IPS DF 19.7 (cell line): ENCODE measurements around the gene DENND1A.

Experiments used
- DNase-seq: peaks from one replicate; pipeline ENCODE4 v3.0.0-alpha.2; 2013; ENCODE audit warnings: low read depth, low spot score

Gene DENND1A

DNA sequence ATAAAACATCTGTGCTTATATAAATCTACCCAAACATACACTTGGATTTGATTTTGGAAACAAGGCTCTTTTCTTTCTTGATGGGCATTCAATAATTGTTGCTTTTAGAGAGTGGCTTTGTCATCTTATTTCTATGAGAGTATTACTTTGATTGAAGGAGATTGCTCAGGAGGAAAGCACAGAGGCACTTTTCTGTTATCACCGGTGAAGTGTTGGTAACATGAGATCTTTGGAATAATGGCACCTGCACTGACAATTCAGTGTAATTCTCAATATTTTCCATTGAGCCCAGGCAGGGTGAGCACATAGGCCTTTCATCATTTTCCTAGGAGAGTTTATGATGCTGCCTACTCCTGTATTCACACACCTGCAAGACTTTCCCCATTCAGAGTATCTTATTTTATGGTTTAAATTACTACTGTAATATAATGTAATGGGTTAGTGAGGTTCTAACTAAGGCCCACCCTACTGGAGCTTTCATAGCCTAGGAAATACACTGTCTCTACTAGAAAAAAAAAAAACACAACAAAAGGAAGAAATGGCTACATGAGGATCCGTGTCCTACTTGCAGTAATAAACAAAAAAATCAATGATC is 244.3 kb downstream of the DENND1A start:
- DNase-seq: no peak

DNA sequence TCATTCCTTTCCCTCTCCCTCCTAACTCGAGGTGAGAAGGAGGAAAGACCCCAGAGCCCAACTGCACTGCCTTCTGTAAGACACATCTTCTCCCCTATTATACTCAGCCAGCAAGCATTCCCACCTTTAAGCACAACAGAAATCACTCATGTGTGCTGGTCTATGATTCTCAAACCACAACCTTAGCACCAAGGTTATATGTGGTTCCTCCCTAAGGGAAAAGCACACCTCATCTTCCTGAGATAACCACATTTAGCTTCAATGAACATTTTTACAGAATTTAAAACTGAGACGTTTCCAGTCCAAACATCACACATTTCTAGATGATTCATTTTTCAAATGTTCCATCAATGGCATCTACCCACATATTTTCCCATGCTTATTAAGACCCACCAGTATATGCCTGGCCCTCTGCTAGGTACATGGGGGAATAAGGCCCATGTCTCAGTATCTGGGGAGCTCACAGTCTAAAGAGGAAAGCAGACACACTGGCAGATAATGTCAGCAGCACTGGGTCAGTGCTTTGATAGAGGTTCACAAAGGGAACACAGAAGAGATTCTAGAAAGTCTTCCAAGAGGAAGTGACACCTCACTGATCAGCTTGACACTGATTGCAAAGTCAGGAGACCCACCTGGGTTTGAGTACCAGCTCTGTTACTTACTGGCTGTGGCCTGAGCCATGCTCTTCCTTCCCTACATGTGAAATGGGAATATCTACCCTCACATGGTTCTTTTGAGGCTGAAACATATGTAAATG is 245.4 kb downstream of the DENND1A start:
- no peak for DNase-seq

DNA sequence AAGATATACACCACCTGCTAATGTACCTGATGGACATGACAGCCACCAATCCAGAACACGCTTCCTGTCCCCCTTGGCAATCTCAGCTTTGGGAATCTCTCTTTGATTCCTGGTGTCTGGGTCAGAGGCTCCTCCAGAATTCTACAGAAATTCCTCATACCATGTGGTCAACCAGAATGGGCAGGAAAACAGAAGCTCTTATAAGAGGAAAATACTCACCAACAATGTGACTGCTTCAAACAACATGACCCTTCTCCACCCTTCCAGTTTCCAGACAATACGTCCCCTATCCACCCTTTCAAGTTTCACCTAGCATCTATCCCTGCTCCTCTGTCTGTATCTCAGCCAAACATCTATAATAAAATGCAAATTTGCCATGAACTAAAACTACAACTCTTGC is 247.2 kb downstream of the DENND1A start:
- DNase-seq: no peak

DNA sequence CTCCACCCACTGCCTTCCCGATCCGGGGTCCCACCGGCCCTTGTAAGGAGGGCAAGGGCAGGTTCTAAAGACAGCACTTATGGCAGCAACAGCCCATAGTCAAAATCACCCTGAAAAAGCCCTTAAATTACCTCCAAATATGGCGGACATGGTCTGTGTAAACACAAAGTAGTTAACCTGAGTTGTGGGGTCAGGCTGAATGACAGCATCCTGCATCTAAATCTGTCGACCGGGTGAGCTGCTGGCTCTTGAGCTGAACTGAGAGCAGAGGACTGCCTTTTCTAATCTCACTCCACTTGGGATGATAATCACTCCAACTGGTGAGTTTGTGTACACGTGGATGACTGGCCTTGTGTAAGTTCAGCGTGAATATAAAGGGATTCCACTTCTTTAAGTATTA is 249.6 kb downstream of the DENND1A start:
- DNase-seq: no peak

DNA sequence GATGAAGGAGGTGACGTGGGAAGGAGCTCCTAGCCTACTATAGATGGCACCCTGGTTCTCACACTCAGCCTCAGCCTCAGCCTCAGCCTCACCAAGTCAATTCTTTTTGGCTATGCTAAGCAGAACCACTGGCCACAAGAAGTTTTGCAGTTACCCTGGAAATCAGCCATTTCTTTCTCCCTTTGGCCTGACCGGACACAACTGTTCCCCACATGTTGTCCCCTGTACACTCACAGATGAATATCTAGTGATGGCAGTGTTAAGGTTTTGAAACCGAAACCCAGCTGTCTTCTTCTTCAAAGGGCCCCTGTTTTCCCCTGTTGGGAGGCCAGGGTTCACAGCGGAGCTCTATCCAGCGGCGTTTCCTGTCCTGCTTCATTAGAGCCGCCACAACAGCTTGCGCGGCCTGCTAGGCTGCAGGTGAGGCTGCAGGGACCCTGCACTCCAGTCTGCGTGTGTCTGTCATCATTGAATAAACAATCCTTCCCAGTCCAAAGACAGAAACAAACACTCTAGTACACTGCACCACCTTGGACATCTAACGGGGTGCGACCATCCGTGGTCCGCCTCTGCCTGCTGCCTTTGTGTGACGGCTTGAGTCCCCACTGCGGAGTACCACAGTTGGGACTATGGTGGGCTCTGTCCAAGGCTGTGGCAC is 250.5 kb downstream of the DENND1A start:
- DNase-seq: no peak

DNA sequence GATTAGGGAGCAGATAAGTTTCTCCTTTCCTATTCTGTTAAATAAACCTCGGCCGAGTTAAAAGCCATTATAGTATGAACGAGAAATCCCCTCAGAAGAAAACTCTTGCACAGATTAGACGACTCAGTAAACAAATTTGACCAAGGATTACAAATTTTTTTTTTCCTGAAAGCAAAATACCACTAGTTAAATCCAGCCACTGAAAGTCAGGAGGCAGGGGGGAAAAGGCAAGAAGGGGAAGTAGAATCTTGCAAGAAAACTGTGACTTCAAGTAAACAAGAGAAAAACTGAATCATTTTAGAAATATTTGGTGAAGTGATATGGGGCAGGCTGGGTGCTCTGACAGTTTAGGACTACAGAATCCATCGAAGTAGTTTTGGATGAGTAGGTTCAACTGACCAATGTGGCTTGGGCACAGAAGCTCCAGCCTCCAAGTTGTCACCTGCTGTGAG is 251.0 kb downstream of the DENND1A start:
- DNase-seq: no peak

DNA sequence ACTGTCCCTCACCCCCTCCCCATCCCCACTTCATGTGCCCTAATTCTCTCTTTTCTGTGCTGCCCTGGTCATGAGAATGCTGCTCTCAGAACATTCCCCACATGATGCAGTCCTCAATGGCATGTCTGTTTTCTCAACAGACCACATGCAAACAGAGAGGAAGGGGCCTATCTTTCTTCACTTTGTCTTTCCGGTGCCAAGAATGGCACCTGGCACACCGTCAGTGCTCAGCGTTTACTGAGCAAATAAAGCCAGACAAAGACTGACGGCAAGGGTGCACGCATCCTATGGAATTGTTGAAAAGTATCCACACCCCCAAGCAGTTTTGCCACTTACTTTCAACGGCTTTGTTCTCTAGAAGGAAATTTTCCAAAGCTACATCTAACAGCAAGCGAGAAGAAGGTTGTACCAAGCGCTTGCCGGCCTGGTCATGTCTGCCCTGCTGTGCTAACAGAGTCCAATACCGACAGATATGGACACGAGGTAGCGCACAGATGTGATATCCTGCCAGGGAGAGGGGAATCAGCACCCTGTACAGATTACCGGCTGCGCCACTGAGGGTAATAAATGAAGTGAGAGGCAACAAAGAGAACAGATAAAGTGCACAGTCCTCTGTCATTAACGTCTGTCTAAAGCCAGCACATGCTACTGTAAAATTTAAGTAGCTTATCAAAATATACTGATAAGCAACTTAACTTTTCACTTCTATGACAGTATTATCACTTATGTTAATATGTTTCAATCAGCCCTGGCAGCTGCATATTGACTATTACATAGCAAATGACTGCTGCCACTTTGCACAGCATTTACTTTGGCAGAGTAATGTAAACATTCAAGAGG is 251.7 kb downstream of the DENND1A start:
- no peak for DNase-seq

DNA sequence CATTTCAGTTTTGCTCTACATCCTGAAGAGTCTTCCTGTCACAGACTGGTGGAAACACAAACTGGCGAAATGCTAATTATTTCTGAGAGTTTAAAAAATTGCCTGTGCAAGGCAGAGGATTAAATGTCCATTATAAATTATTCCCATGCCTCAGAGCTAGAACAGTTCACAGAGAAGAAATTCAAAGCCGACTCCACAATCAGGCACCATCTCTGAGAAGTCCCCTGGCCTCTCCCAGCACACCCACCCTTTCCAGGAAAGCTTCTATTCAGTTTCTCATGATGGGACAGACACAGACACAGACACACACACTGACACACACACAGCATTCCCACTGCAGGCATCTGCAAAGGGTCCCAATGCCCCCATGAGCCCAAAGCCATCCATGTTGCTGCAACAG is 253.1 kb downstream of the DENND1A start:
- DNase-seq: no peak

DNA sequence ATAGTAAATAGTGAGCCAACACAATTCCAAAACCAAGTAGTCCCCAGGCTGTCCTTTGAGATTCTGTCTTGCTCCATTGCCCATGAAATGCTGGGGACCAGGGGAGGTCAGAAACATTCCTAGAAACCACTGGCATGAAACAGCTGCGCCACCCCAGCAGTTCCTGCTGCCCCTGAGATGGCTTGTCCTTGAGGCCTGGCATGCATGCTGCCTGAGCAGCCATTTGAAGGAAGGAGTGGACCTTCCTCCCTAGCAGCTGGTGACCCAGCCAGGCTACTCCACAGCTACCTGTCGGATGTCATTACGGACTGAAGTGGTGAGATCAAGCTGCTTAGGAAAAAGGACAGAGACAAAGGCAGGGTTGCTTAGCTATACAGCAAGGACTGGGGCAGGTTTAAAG is 260.6 kb downstream of the DENND1A start:
- DNase-seq: no peak

DNA sequence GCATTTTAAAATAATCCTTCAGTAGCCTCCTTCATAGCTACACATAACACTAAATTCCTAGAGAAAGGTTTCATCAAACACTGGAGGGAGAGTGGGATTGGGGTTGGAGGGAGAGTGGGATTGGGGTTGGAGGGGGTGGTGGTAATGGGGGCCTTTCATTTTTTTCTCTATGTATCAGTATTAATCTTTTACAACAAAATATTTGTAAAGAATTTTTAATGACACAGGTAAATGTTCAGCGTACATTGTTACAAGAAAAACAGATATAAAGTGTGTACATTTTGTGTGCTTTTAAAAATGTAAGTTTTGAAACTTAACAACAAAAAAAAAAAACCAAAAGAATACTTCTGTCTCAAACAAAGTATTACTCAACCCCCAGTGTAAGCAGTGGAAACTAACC is 266.4 kb downstream of the DENND1A start:
- DNase-seq: no peak

DNA sequence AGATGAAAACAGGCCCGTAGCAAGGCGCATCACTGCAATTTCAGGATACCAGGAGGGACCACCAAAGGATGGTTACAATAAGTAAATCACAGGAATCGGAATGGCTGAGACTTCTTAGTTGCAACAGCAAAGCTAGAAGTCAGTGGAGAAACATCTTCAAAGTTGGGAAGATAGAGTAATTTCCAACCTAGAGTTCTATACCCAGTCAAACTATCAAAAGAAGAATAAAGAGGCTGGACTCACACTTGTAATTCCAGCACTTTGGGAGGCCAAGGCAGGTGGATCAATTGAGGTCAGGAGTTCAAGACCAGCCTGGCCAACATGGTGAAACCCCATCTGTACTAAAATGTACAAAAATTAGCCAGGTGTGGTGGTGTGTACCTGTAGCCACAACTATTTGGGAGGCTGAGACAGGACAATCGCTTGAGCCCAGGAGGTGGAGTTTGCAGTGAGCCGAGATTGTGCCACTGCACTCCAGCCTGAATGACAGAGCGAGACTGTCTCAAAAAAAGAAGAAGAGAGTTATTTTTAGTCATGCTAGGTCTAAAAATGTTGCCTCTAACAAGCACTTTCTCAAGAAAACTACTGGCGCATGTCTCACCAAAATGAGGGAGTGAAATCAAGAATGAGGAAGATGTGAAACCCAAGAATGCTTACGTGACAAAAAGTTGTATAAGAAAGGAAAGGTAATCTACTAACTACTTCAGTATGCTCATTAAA is 267.7 kb downstream of the DENND1A start:
- DNase-seq: no peak

DNA sequence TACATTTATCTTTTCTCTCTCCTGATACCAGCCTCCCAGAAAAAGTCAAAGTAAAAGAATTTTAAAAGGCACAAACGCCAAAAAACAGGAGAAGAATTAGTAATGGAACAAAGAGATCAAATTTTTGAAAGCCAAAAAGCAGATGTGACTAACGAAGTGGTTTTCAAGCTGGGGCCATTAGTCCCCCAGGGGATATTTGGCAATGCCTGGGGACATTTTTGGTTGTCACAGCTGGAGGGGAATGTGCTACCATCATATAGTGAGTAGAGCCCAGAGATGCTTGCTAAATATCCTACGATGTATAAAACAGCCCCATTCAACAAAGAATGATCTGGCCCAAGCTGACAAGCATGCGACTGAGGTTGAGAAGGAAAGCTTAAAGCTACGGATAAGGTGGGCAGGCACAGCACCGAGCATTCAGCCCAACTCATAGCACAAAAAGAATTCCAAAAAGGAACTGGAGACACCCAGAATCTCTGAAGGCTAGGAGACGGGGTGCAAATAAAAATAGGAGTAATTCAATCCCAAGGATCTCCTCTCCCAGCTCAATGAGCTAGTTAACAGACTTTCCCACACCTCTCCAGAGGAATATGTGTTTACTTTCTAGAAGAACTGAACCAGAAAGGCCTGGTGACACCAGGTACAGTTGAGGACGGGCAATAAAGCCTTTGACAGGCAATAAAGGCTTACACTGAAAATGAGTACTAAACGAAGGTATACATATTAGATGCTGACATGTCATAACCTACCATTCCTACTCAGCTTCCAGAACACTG is 269.0 kb downstream of the DENND1A start:
- DNase-seq: no peak

DNA sequence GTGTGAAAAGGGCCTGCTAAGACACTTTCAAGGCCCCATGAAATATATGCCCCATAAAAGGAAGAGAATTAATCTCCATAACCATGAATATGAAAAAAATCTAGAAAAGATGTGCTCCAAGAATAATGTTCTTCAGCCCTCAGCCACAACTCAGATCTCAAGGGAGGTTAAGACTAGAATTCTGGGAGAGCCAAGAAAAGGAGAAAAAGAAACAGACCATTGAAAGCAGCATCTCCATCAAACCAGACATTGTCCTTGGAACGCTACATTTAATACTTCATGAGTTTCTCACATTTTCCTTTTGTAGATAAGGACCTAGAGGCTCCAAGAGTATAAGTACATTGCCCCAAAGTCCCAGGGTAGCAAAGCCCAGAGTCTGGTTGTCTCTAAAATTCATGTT is 270.6 kb downstream of the DENND1A start:
- DNase-seq: no peak

DNA sequence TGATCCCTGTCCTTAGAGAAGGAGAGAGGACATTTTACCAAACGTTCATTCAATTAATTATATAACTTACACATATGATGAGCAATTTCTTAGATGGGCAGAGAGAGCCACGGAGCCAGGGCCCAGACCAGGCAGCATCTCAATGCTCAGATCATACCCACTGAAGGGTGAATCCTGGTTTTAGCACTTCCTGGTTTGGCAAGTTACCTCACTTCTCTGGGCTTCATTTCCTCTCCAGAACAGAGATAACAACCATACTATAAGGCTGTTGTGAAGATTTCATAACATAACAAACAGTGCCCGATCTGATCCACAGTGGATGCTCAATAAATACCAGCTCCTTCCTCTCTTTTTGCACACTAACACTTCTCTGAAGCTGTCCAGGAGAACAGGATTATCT is 271.1 kb downstream of the DENND1A start:
- no peak for DNase-seq

DNA sequence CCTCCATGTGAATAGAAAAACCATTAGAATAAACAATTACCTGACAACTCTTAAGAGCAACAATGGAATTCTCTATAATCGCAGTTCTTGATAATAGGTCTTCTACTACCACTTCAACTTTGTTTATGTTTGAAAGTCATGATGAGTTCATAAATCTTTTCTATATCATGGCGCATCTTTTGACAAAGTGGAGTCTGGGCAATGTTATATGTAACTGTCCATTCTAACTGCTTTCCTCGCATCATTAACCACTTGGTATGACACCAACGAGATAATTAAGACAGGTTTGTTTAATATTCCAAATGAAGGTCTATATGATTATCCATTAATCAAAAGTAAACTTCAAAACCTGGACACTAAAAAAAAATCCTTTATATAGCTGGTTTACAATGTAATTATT is 272.0 kb downstream of the DENND1A start:
- no peak for DNase-seq

DNA sequence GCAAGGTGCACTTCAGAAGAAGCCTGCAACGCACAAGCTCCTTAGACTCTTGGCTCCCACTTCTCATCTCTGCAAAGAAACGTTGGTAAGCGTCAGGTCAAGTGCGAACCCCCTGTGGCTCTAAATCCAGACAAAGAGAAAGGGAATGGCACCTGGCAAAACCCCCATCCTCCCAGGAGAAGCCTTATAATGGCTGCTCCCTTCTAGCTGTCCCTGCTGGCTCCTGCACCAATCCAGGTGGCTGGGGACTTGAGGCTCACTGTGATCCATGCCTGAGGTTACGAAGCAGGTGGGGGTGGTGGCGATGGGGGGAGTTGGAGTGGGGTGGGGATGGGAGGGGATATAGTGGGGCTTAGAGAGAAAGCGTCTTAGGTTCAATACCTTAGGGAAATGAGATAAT is 272.8 kb downstream of the DENND1A start:
- no peak for DNase-seq

DNA sequence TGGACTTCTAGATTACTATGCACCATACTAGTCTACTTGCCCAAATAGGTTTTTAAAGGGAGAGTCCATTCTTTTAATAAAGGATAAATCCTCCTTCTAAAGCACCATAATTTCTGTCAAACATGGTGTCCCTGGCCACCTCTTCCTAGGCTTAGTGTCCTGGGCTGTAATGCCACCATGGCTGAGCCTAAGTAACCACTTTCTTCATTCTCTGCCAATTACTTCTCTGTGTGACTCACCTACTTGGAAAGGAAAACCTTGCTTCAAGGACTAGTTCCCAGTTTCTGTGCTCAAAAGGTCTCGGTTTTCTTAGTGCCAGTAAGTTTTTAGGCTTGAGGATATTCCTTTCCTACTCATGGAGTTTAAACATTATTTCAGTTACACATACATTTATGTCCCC is 273.4 kb downstream of the DENND1A start:
- no peak for DNase-seq

DNA sequence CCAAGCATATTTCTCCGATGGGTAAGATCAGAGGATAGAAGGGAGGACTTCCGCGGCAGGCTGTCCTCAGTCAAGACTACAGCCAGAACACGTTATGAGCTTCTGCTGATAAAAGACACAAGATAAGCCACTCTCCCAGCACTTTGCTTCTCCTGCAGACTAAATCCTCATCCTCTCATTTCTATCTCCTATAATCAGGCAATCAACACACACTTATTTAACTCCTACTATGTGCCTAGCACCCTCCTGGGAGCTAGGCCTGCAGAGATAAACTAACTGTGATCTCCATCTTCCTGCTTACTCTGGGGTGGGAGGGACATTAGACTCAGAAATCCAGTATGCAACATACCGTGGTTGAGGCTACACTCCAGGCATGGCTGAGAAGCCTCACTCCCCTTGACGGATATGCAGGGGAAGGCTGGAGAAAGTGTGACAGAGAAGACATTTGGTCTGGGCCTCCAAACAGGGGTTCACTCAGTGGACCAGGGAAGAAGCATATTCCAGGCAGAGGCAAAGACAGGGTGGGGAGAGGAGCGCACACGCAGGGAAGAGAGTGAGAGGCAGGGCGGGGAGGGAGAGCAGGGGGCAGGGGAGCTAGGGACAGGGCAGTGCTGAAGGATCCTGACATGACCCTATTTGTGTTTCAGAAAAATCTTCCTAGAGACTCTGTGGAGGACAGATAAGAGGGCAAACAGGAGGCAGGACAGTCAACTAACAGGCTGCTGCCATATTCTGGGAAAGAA is 274.1 kb downstream of the DENND1A start:
- DNase-seq: no peak

DNA sequence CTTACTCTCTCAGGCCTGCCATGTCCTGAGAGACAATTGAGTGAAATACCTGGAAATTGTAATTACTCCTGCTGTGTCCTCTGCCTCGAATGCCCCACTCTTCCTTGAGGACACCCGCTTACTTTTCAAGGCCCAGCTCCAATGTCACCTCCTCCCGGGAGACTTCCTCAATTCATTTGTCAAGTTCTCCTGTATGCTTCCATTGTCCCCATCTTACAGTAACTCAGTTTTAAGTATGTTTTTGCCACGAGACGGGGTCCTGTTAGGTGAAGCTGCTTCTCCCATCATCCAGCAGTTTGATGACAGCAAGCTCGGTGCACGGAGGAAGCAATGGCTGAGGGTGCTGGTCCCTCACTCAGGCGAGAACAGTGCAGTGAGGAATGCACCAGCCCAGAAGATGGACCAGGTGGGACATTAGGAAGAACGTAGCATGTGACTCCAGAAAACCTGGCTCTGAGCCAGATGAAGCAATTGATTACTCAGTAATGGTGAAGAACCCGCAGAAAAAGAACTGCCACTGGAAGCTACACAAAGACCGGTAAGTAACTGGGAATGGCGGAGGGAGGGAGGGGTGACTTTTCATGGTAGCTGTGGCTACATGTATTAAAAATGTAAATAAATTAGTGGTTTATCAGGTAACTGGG is 274.8 kb downstream of the DENND1A start:
- no peak for DNase-seq
